NCI-H345 treated with DMSO at 0.1 percent for 48 hours (cell line): ENCODE data around the gene UPF3A.
A peak's percentile ranks its signal among the peaks of the same experiment; 100 is the strongest.
"Not testable (repeated sequence)": the region's sequence is repeated elsewhere in the genome, so short reads cannot be mapped to it uniquely, and the experiment has no call there.

ENCODE experiments used
- DNase-seq: peaks from one replicate; lab custom pipeline; 2025; ENCODE audit not compliant: unreplicated experiment; lab: John Stamatoyannopoulos, UW

UPF3A gene

GRCh38 chr13:114263578-114263977 lies 17.8 kb upstream of the UPF3A start:
- DNase-seq = no peak

- DNase-seq = not testable (repeated sequence)
Measured at GRCh38 chr13:114264313-114264712, 17.1 kb upstream of the UPF3A start.

GRCh38 chr13:114264886-114265611 lies 16.4 kb upstream of the UPF3A start:
- DNase-seq = no peak

- DNase-seq = no peak
Measured at GRCh38 chr13:114266241-114266640, 15.2 kb upstream of the UPF3A start.

GRCh38 chr13:114268344-114269280 lies 12.8 kb upstream of the UPF3A start:
- DNase-seq = no peak

- DNase-seq = no peak
Measured at GRCh38 chr13:114269281-114269770, 12.1 kb upstream of the UPF3A start.

- DNase-seq = no peak
Measured at GRCh38 chr13:114272977-114273376, 8.4 kb upstream of the UPF3A start.

GRCh38 chr13:114275304-114275703 lies 6.1 kb upstream of the UPF3A start:
- DNase-seq = no peak

GRCh38 chr13:114279146-114279545 lies 2.3 kb upstream of the UPF3A start:
- no peak for DNase-seq

- no peak for DNase-seq
Measured at GRCh38 chr13:114279758-114280355, 1.5 kb upstream of the UPF3A start.

GRCh38 chr13:114282041-114282670 lies 755 bp downstream of the UPF3A start:
- DNase-seq = peak; percentile 56

GRCh38 chr13:114283576-114283975 lies 2.2 kb downstream of the UPF3A start:
- no peak for DNase-seq

GRCh38 chr13:114284680-114285079 lies 3.3 kb downstream of the UPF3A start:
- no peak for DNase-seq

GRCh38 chr13:114285166-114285808 lies 3.9 kb downstream of the UPF3A start:
- DNase-seq = no peak

GRCh38 chr13:114286808-114287207 lies 5.4 kb downstream of the UPF3A start:
- no peak for DNase-seq

GRCh38 chr13:114288157-114288591 lies 6.8 kb downstream of the UPF3A start:
- DNase-seq = no peak

GRCh38 chr13:114296448-114296847 lies 15.0 kb downstream of the UPF3A start:
- no peak for DNase-seq

- no peak for DNase-seq
Measured at GRCh38 chr13:114296902-114297301, 15.5 kb downstream of the UPF3A start.

- no peak for DNase-seq
Measured at GRCh38 chr13:114298866-114299265, 17.5 kb downstream of the UPF3A start.

- DNase-seq = no peak
Measured at GRCh38 chr13:114299604-114300305, 18.4 kb downstream of the UPF3A start.
